K562 (cell line): Measurements from ENCODE around the gene GLIPR1L2. TPM values are rescaled to one million over a fixed set of nuclear protein-coding genes. Genes with fewer than 3 reads are reported as not detected.

Experiments used
- ATAC-seq: fragments of 200-7000 bp; cut with Tn5 transposase; 3 replicates; pipeline ENCODE4 v1.9.1; 2020; ENCODE audit warnings: moderate library complexity
- BruUV-seq: library from RNA; stranded (reverse); fragments of 400-500 nt; replicated peaks from 2 replicates; lab custom pipeline; 2021; lab: Mats Ljungman, UMichigan
- CTCF ChIA-PET: fragments of 300-600 bp; formaldehyde crosslinking; extraction: SDS; loops from one replicate; lab custom pipeline; 2021; ENCODE audit warnings: low intra/inter-chr PET ratio; lab: Yijun Ruan, JAX
- POLR2A ChIA-PET: fragments of 300-600, 350-650 bp; sonication (Branson Sonifier 250); formaldehyde crosslinking; extraction: SDS; loops from one replicate; lab custom pipeline; 2021; ENCODE audit warnings: antibody characterized with exemption, inconsistent platforms; lab: Yijun Ruan, JAX
- DNase-seq, 4 experiments: peaks; one replicate each; pipeline versions ENCODE4 v3.0.0 to v3.0.0-alpha.2; 2011 to 2018; ENCODE audit warnings: low spot score in 3 of 4, mixed read lengths in 3 of 4; ENCODE audit errors: extremely low read depth in 1 of 4
- FAIRE-seq: peaks from 2 replicates; lab custom pipeline; 2011; peaks lifted over from hg19 to GRCh38; lab: Jason Lieb, UNC
- H2AFZ ChIP-seq: 2 replicates; pipeline ENCODE4 v1.6.0; 2011; ENCODE audit warnings: low read depth, low read length, control low read depth, inconsistent platforms
- H3K27ac ChIP-seq: fragments of 200-600 bp; 3 replicates; pipeline ENCODE4 v1.8.0; 2011; ENCODE audit warnings: low read depth, mild to moderate bottlenecking, control low read depth, inconsistent platforms, low read length, moderate library complexity, mixed read lengths; ENCODE audit errors: extremely low read depth
- H3K27me3 ChIP-seq, 2 experiments: fragments of 300-600 bp in 1 of 2; 2 replicates in 1 of 2; 3 replicates in 1 of 2; pipeline versions ENCODE4 v1.6.0 to v1.8.0; 2011; ENCODE audit warnings: inconsistent platforms in 2 of 2, low read length in 2 of 2, mild to moderate bottlenecking in 1 of 2, mixed read lengths in 1 of 2, moderate library complexity in 1 of 2; ENCODE audit not compliant: control insufficient read depth in 2 of 2, insufficient read depth in 2 of 2
- H3K36me3 ChIP-seq: fragments of 300-600 bp; 3 replicates; pipeline ENCODE4 v1.8.0; 2011; ENCODE audit warnings: mild to moderate bottlenecking, low read length, inconsistent platforms; ENCODE audit not compliant: control insufficient read depth, insufficient read depth
- H3K4me1 ChIP-seq, 2 experiments: fragments of 200-600 bp in 1 of 2; replicated peaks in 1 of 2; 2 replicates in 1 of 2; 3 replicates in 1 of 2; pipeline versions ENCODE4 v1.5.1 to v1.8.0; 2011; ENCODE audit warnings: inconsistent platforms in 2 of 2, low read length in 2 of 2, mild to moderate bottlenecking in 1 of 2, mixed read lengths in 1 of 2, moderate library complexity in 1 of 2; ENCODE audit not compliant: control insufficient read depth in 2 of 2, insufficient read depth in 2 of 2
- H3K4me2 ChIP-seq: 2 replicates; pipeline ENCODE4 v1.6.1; 2011; ENCODE audit warnings: low read length, control low read depth, inconsistent platforms, mixed read lengths; ENCODE audit not compliant: insufficient read depth
- H3K4me3 ChIP-seq: fragments of 200-600 bp; sonication (generic), shearing (Covaris generic); 2 replicates; pipeline ENCODE4 v1.5.1; 2016; ENCODE audit warnings: control low read depth, inconsistent platforms
- H3K79me2 ChIP-seq: fragments of 200-600 bp; 3 replicates; pipeline ENCODE4 v1.8.0; 2011; ENCODE audit warnings: low read length, inconsistent platforms; ENCODE audit not compliant: control insufficient read depth, insufficient read depth
- H3K9ac ChIP-seq, 2 experiments: 2 replicates each; pipeline versions ENCODE4 v1.6.0 to v1.6.1; 2011; ENCODE audit warnings: low read depth in 2 of 2, low read length in 2 of 2, control low read depth in 1 of 2, inconsistent platforms in 1 of 2, mild to moderate bottlenecking in 1 of 2, mixed read lengths in 1 of 2; ENCODE audit not compliant: insufficient read depth in 1 of 2
- H3K9me1 ChIP-seq: one replicate; pipeline ENCODE4 v1.6.0; 2011; ENCODE audit warnings: inconsistent platforms, mild to moderate bottlenecking, low read length, moderate library complexity; ENCODE audit not compliant: control insufficient read depth, insufficient read depth
- H3K9me3 ChIP-seq: replicated peaks from 2 replicates; pipeline ENCODE4 v1.5.1; 2011; ENCODE audit warnings: low read depth, low read length, inconsistent platforms; ENCODE audit not compliant: control insufficient read depth, insufficient read depth
- H4K20me1 ChIP-seq: replicated peaks from 2 replicates; pipeline ENCODE4 v1.6.1; 2011; ENCODE audit warnings: low read length, inconsistent platforms, mixed read lengths; ENCODE audit not compliant: control insufficient read depth, insufficient read depth
- ATF7 ChIP-seq: fragments of 450-650 bp; IDR thresholded peaks from 2 replicates; pipeline ENCODE4 v1.7.1; 2014; ENCODE audit warnings: mild to moderate bottlenecking, moderate library complexity
- BACH1 ChIP-seq: fragments of 200-800 bp; sonication (Bioruptor generic); IDR thresholded peaks from 2 replicates; pipeline ENCODE4 v1.6.1; 2016; ENCODE audit warnings: missing genetic modification characterization, missing compliant biosample characterization
- CEBPB ChIP-seq: fragments of 450-650 bp; IDR thresholded peaks from 2 replicates; pipeline ENCODE4 v1.6.1; 2016; ENCODE audit warnings: missing genetic modification characterization, missing compliant biosample characterization
- CEBPG ChIP-seq, 3 experiments: fragments of 200-800 bp in 1 of 3; sonication (Bioruptor generic) in 1 of 3; sonication (generic) in 1 of 3; formaldehyde crosslinking in 1 of 3; IDR thresholded peaks in 2 of 3; conservative IDR thresholded peaks in 1 of 3; 2 replicates each; pipeline versions ENCODE4 v1.6.1 to v1.8.0; 2016 to 2022; ENCODE audit warnings: missing compliant biosample characterization in 2 of 3, missing genetic modification characterization in 2 of 3, mild to moderate bottlenecking in 1 of 3, missing genetic modification reagents in 1 of 3
- FOSL1 ChIP-seq: fragments of 200-800 bp; sonication (Bioruptor generic); conservative IDR thresholded peaks from 2 replicates; pipeline ENCODE4 v1.6.1; 2016; ENCODE audit warnings: missing genetic modification characterization, missing compliant biosample characterization
- JUN ChIP-seq, 2 experiments: sonication (generic) in 1 of 2; formaldehyde crosslinking in 1 of 2; IDR thresholded peaks; 2 replicates each; pipeline versions ENCODE4 v1.6.1 to v1.8.0; 2012 to 2022; ENCODE audit warnings: borderline replicate concordance in 2 of 2, mild to moderate bottlenecking in 2 of 2, improper control_type of control experiment in 1 of 2, low read depth in 1 of 2, low read length in 1 of 2, missing genetic modification reagents in 1 of 2
- MAFK ChIP-seq: IDR thresholded peaks from 2 replicates; pipeline ENCODE4 v1.6.1; 2011; ENCODE audit warnings: low read length, improper control_type of control experiment
- MXI1 ChIP-seq: IDR thresholded peaks from 2 replicates; pipeline ENCODE4 v1.6.1; 2011; ENCODE audit warnings: low read depth, mild to moderate bottlenecking, improper control_type of control experiment, low read length
- PHB2 ChIP-seq: fragments of 450-650 bp; IDR thresholded peaks from 2 replicates; pipeline ENCODE4 v1.6.1; 2017; ENCODE audit warnings: low read depth
- PHF8 ChIP-seq: fragments of 200-600 bp; sonication (generic); IDR thresholded peaks from 2 replicates; pipeline ENCODE4 v1.6.1; 2012; ENCODE audit warnings: mixed run types, mild to moderate bottlenecking, inconsistent platforms, low read length, moderate library complexity, borderline replicate concordance
- POLR2H ChIP-seq: IDR thresholded peaks from 2 replicates; pipeline ENCODE4 v1.6.1; 2016; ENCODE audit warnings: missing genetic modification characterization, low read depth, mild to moderate bottlenecking, control low read depth, missing compliant biosample characterization, moderate library complexity
- TCFL5 ChIP-seq: fragments of 250-450 bp; sonication (Bioruptor Pico); conservative IDR thresholded peaks from 2 replicates; pipeline ENCODE4 v1.6.1; 2021; ENCODE audit warnings: mild to moderate bottlenecking, moderate library complexity, matching md5 sums
- XRCC5 ChIP-seq: fragments of 200-400 bp; formaldehyde crosslinking; IDR thresholded peaks from 2 replicates; pipeline ENCODE4 v1.6.1; 2017; ENCODE audit warnings: low read depth, mild to moderate bottlenecking, low read length
- WGBS: fragments of 100-300 bp; shearing (Covaris generic); methylation state at CpG from one replicate; pipeline ENCODE4 v1.1.6; 2016; ENCODE audit warnings: low coverage, mixed read lengths; ENCODE audit not compliant: insufficient coverage; ENCODE audit errors: missing lambda C conversion rate; 5-methylcytosine and 5-hydroxymethylcytosine counted together
- in situ Hi-C: fragments of 300-500 bp; cut with MboI; formaldehyde crosslinking; loops from 4 replicates; pipeline ENCODE4 v1.15.0; 2018; ENCODE audit warnings: inconsistent platforms, mixed read lengths
- intact Hi-C: fragments of 100-400 bp; cut with micrococcal nuclease; formaldehyde crosslinking; loops from 2 replicates; pipeline ENCODE4 v1.14.2; 2022
- polyA plus RNA-seq, 8 experiments: library from polyadenylated mRNA; depleted of rRNA in 4 of 8; stranded (reverse) in 5 of 8; unstranded in 3 of 8; fragments of >200 nt; fragmentation: Nextera tagmentation in 2 of 8; fragmentation: Illumina TruSeq in 1 of 8; extraction: Ambion mirVana in 2 of 8; extraction: Trizol in 1 of 8; gene quantifications; 2 replicates each; pipeline versions ENCODE4 v1.2.1 to v1.2.3, GENCODE V29; 2011 to 2014; ENCODE audit warnings: inconsistent platforms in 1 of 8, missing spikeins in 1 of 8
- total RNA-seq, 7 experiments: library from RNA; depleted of rRNA in 6 of 7; stranded (reverse); fragments of >200 nt in 6 of 7; fragmentation: Illumina TruSeq in 2 of 7; extraction: Trizol in 2 of 7; gene quantifications; 2 replicates each; pipeline versions ENCODE4 v1.2.1 to v1.2.3, GENCODE V29; 2011 to 2021; ENCODE audit warnings: low replicate concordance in 1 of 7
- TF ChIP-seq, protein P1 (sequence below), 2 experiments: fragments of 450-650 bp in 1 of 2; sonication (generic) in 1 of 2; formaldehyde crosslinking in 1 of 2; IDR thresholded peaks in 1 of 2; conservative IDR thresholded peaks in 1 of 2; 2 replicates each; pipeline versions ENCODE4 v1.6.1 to v1.8.1; 2016 to 2023; ENCODE audit warnings: mild to moderate bottlenecking in 2 of 2, moderate library complexity in 2 of 2, inconsistent platforms in 1 of 2, missing genetic modification reagents in 1 of 2
- TF ChIP-seq, protein P2 (sequence below): fragments of 450-650 bp; conservative IDR thresholded peaks from 2 replicates; pipeline ENCODE4 v1.6.1; 2016; ENCODE audit warnings: missing genetic modification characterization, low read depth, mild to moderate bottlenecking, missing compliant biosample characterization, moderate library complexity
- TF ChIP-seq, protein P3 (sequence below), 2 experiments: fragments of 200-800 bp in 1 of 2; sonication (Bioruptor generic) in 1 of 2; sonication (generic) in 1 of 2; formaldehyde crosslinking in 1 of 2; IDR thresholded peaks in 1 of 2; conservative IDR thresholded peaks in 1 of 2; 2 replicates each; pipeline versions ENCODE4 v1.5.0 to v1.6.1; 2016 to 2020; ENCODE audit warnings: missing compliant biosample characterization in 1 of 2, missing genetic modification characterization in 1 of 2, missing genetic modification reagents in 1 of 2

Gene GLIPR1L2
- total and polyA plus RNA-seq, 9 of the 15 experiments (the other 6 are each of a cell fraction or from before 2014, with no cell fraction given) = not detected

- no peak within 1 kb of the TSS for H3K4me3 ChIP-seq
- peak within 1 kb of the TSS; percentile 61; the same call in 2 of the 3 replicates for H3K27ac ChIP-seq
- no peaks in the 10 kb centered on the region for H3K27me3 ChIP-seq
- intact Hi-C loops = loop anchor here (5.0 to 10.0 kb wide), 3 partner anchors 148 to 974 kb away; partner anchors contain the start of genes BBS10, CAPS2 and GLIPR1L1
- no peaks in the 10 kb centered on the region for H3K9me1 ChIP-seq
- in situ Hi-C loops = loop anchor here (10.0 kb wide), 1 partner anchor 146 kb away; the partner anchor contains the start of genes CAPS2 and GLIPR1L1
- H4K20me1 ChIP-seq = no peaks in the 10 kb centered on the region
- FAIRE-seq = no peak
- no peaks in the 10 kb centered on the region for H3K9me3 ChIP-seq
- H3K4me2 ChIP-seq = peak within 1 kb of the TSS; percentile 59
- H3K4me1 ChIP-seq = peaks cover 0 to 6% of the 10 kb centered on the region in 2 experiments; a peak in 4 of 5 replicates
- H3K36me3 ChIP-seq = no peaks in the 10 kb centered on the region
- CTCF ChIA-PET = no interaction called here
- H3K79me2 ChIP-seq = no peaks in the 10 kb centered on the region
- ATAC-seq = peak; percentile 73
- BruUV-seq = no TSS peak
- peak within 1 kb of the TSS; percentile 80 for H2AFZ ChIP-seq
- POLR2A ChIA-PET = interaction anchor here (0.6 kb wide), 1 partner anchor 1479 kb away, joined by 3 read pairs; no protein-coding TSS in a partner anchor
- peak in 2 of 4 experiments; percentile 13 to 24 for DNase-seq
- WGBS = 31% methylated on average over 8 of the region's 8 CpGs
- H3K9ac ChIP-seq = peak within 1 kb of the TSS in 1 of 2 experiments; percentile 37; a peak in 2 of 4 replicates
- TF ChIP-seq BACH1 (peak; percentile 59; the same call in 1 of the 2 replicates), PHB2 (no peak), POLR2H (peak; percentile 49; the same call in 1 of the 2 replicates), CEBPB (tag) (peak; percentile 91), FOSL1 (tag) (peak; percentile 67), PHF8 (peak; percentile 30; the same call in 1 of the 2 replicates), MAFK (no peak), XRCC5 (no peak), TCFL5 (CRISPR knock-in tag) (no peak), JUN (IDR thresholded peaks at IDR 0.05; ENCODE audit: borderline replicate concordance, low read depth, low read length) (0 out of 2 replicates have a peak, but pooled peaks have one; percentile 17), JUN (CRISPR knock-in tag; IDR thresholded peaks at IDR 0.05; ENCODE audit: borderline replicate concordance) (no peak), ATF7 (0 out of 2 replicates have a peak, but pooled peaks have one; percentile 32), CEBPG (CRISPR knock-in tag; IDR thresholded peaks at IDR 0.05) (no peak), CEBPG (tag; conservative IDR thresholded peaks at IDR 0.05 in 1 of 2, IDR thresholded peaks at IDR 0.05 in 1 of 2) (peak; percentile 69 to 87), MXI1 (no peak)
- TF ChIP-seq, protein P1, sequence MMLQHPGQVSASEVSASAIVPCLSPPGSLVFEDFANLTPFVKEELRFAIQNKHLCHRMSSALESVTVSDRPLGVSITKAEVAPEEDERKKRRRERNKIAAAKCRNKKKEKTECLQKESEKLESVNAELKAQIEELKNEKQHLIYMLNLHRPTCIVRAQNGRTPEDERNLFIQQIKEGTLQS (IDR thresholded peaks at IDR 0.05) = peak; percentile 30; the same call in 1 of the 2 replicates
- TF ChIP-seq, protein P1 (CRISPR knock-in tag; conservative IDR thresholded peaks at IDR 0.05) = no peak
- TF ChIP-seq, protein P2, sequence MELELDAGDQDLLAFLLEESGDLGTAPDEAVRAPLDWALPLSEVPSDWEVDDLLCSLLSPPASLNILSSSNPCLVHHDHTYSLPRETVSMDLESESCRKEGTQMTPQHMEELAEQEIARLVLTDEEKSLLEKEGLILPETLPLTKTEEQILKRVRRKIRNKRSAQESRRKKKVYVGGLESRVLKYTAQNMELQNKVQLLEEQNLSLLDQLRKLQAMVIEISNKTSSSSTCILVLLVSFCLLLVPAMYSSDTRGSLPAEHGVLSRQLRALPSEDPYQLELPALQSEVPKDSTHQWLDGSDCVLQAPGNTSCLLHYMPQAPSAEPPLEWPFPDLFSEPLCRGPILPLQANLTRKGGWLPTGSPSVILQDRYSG (tag) = no peak
- TF ChIP-seq, protein P3, sequence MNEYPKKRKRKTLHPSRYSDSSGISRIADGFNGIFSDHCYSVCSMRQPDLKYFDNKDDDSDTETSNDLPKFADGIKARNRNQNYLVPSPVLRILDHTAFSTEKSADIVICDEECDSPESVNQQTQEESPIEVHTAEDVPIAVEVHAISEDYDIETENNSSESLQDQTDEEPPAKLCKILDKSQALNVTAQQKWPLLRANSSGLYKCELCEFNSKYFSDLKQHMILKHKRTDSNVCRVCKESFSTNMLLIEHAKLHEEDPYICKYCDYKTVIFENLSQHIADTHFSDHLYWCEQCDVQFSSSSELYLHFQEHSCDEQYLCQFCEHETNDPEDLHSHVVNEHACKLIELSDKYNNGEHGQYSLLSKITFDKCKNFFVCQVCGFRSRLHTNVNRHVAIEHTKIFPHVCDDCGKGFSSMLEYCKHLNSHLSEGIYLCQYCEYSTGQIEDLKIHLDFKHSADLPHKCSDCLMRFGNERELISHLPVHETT (CRISPR knock-in tag; conservative IDR thresholded peaks at IDR 0.05 in 1 of 2, IDR thresholded peaks at IDR 0.05 in 1 of 2) = 0 out of 4 replicates have a peak, but pooled peaks of 1 of the 2 experiments have one; percentile 25
These were observed 89.6 kb downstream of the GLIPR1L2 start, which contains the start of gene GLIPR1 for GRCh38 chr12:75480469-75480949. GLIPR1 (plus strand) TSS chr12:75480755; CDS start chr12:75480881, 126 bp downstream.
